Ovary (tissue), 9 donors: ENCODE measurements around the gene KRT39. TPM values are rescaled to one million over a fixed set of nuclear protein-coding genes. Genes with fewer than 3 reads are reported as not detected.
A peak's percentile ranks its signal among the peaks of the same experiment; 100 is the strongest.

Experiments
- DNase-seq, 5 donors: peaks; one replicate each; pipeline ENCODE4 v3.0.0-alpha.2; 2019 to 2020
- H3K27ac ChIP-seq, 2 donors: fragments of 200-600 bp; one replicate each; pipeline versions ENCODE4 v1.5.1 to v1.8.0; 2019 to 2022
- H3K27me3 ChIP-seq: fragments of 200-600 bp; one replicate; pipeline ENCODE4 v1.8.0; 2022
- H3K36me3 ChIP-seq: fragments of 200-600 bp; sonication (generic); one replicate; pipeline ENCODE4 v1.5.1; 2019
- H3K4me1 ChIP-seq: one replicate; pipeline ENCODE4 v1.8.1; 2013; ENCODE audit warnings: mild to moderate bottlenecking, moderate library complexity; ENCODE audit not compliant: insufficient read depth
- H3K4me3 ChIP-seq: fragments of 200-600 bp; sonication (generic); one replicate; pipeline ENCODE4 v1.5.1; 2017
- H3K9me3 ChIP-seq, 2 donors: fragments of 200-600 bp in 1 of 2; sonication (generic) in 1 of 2; one replicate each; pipeline versions ENCODE4 v1.5.1 to v1.8.1; 2013 to 2019; ENCODE audit warnings: mild to moderate bottlenecking in 1 of 2, moderate library complexity in 1 of 2
- CTCF ChIP-seq, 3 donors: fragments of 450-650 bp in 2 of 3; fragments of 200-600 bp in 1 of 3; IDR thresholded peaks; one replicate each; pipeline versions ENCODE4 v1.5.1 to v1.8.0; 2016 to 2022; ENCODE audit warnings: antibody characterized with exemption in 3 of 3, mild to moderate bottlenecking in 1 of 3
- EP300 ChIP-seq: sonication (generic); formaldehyde crosslinking; IDR thresholded peaks from one replicate; pipeline ENCODE4 v1.6.1; 2017; ENCODE audit warnings: antibody characterized with exemption
- POLR2A ChIP-seq: fragments of 450-650 bp; IDR thresholded peaks from one replicate; pipeline ENCODE4 v1.6.1; 2017; ENCODE audit warnings: antibody characterized with exemption, mild to moderate bottlenecking, moderate library complexity
- WGBS, 3 donors: extraction: QIAGEN DNeasy Blood & Tissue Kit in 1 of 3; methylation state at CpG; one replicate each; pipeline versions ENCODE4 v1.1.5 to v1.1.7; 2013 to 2017; 5-methylcytosine and 5-hydroxymethylcytosine counted together
- intact Hi-C, 4 donors: fragments of 100-400 bp; cut with DNase I; formaldehyde crosslinking; loops; one replicate each; pipeline versions ENCODE4 v1.11.0 to v1.15.1; 2022 to 2023
- polyA plus RNA-seq, 2 donors: library from polyadenylated mRNA; stranded (reverse); fragments of 200-250 nt in 1 of 2; fragments of 350-450 nt in 1 of 2; fragmentation: Illumina TruSeq in 1 of 2; extraction: RNeasy Lipid Tissue Mini Kit (QIAGEN cat#74804) in 1 of 2; gene quantifications; one replicate each; pipeline ENCODE4 v1.2.3, GENCODE V29; 2013 to 2014
- small RNA-seq: library from RNA; depleted of rRNA; stranded (forward); fragments of <200 nt; gene quantifications from one replicate; pipeline ENCODE3, GENCODE V24; 2016
- total RNA-seq, 7 donors: library from RNA; depleted of rRNA in 2 of 7; stranded (reverse); fragments of >200 nt in 2 of 7; fragmentation: NEBNext Ultra II Directional in 3 of 7; extraction: Animal tissue kit (Norgen Biotek cat#: 25700) in 3 of 7; gene quantifications; one replicate each; pipeline versions ENCODE4 v1.1.0 to v1.2.4, GENCODE V29; 2016 to 2023
- donor health status: DM: no; HTN: no; CAD: no; lungs with moderate emphysema.
- donor health status: DM: no; HTN: no; CAD: no.
- donor health status: Bipolar disorder and iron deficiency.
- donor health status: DM: yes; HTN: yes; CAD: no.
- donor health status: DM: no; HTN: no; CAD: no.
- donor health status: DM: yes; HTN: yes; CAD: no.

Gene KRT39
- total and polyA plus RNA-seq, 9 donors: 0.69 TPM; not detected in 8

DNA sequence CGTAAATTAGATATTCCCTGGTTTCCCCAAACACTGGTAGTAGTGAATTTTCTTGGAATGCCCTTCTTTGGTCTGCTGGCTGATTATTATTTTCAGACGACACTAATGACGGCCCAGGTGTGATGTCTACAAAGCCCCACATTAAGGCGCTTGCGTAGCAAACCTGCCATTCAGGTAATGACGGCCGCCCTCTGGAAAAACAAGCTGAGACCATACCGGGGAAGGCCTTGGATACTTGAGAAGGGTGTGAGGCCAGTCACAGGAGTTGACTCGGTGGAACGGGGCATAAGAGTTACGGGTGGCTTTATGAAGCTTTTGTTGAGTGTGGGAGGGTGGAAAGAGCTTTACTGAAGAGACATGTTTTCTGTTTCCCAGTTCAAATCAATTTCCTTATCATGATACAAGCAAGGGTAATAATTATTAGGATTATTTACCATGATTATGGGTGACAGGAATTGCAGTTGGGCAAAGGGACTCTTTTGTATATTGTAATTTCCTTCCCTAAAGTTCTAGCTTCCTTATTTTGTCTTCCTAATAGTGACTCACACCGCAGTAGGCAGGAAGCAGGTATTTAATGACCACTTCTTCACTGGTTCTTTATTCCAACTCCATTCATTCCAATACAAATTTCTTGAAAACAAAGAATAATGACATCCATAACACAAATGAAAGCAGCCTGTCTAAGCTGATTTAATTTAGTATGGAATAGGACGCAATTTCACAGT lies 54.1 kb downstream of the KRT39 start:
- Histone ChIP-seq H3K27ac (no peak overlapping the region), H3K9me3 (no peaks in the 10 kb centered on the region), H3K36me3 (no peaks in the 10 kb centered on the region), H3K27me3 (no peaks in the 10 kb centered on the region), H3K4me3 (no peak overlapping the region), H3K4me1 (no peaks in the 10 kb centered on the region)
- 93 to 95% (median 95%) methylated on average over 13 of the region's 13 CpGs for WGBS, 3 donors
- intact Hi-C loops: loop anchor here in 2 of 4 donors (5.0 to 10.0 kb wide), 2 partner anchors 632 to 640 kb away; no protein-coding TSS in a partner anchor
- no peak for DNase-seq
- no peak for TF ChIP-seq POLR2A
- TF ChIP-seq EP300: no peak
- no peak for TF ChIP-seq CTCF (IDR thresholded peaks at IDR 0.05)

GRCh38 chr17:40910441-40910841 lies 56.3 kb downstream of the KRT39 start:
- Histone ChIP-seq H3K27ac (no peak overlapping the region), H3K27me3 (no peaks in the 10 kb centered on the region), H3K9me3 (no peaks in the 10 kb centered on the region), H3K36me3 (no peaks in the 10 kb centered on the region), H3K4me3 (no peak overlapping the region), H3K4me1 (no peaks in the 10 kb centered on the region)
- DNase-seq: no peak
- 55 to 63% (median 58%) methylated on average over 3 of the region's 3 CpGs for WGBS, 3 donors
- no peak for TF ChIP-seq CTCF (IDR thresholded peaks at IDR 0.05)
- TF ChIP-seq POLR2A: no peak
- no peak for TF ChIP-seq EP300
- intact Hi-C loops: loop anchor here in 2 of 4 donors (5.0 to 10.0 kb wide), 2 partner anchors 634 to 642 kb away; no protein-coding TSS in a partner anchor

GRCh38 chr17:40909755-40910154 lies 57.0 kb downstream of the KRT39 start:
- H3K27ac ChIP-seq: no peak overlapping the region
- H3K9me3 ChIP-seq: no peaks in the 10 kb centered on the region
- WGBS, 3 donors: 22 to 31% (median 26%) methylated on average over 4 of the region's 4 CpGs
- no peaks in the 10 kb centered on the region for H3K36me3 ChIP-seq
- no peak overlapping the region for H3K4me3 ChIP-seq
- intact Hi-C loops: loop anchor here (5.0 to 10.0 kb wide), 8 partner anchors 485 to 753 kb away; partner anchors contain the start of gene KRT31 (in 1 of the 4)
- no peak for TF ChIP-seq EP300
- no peak for TF ChIP-seq CTCF (IDR thresholded peaks at IDR 0.05)
- TF ChIP-seq POLR2A: no peak
- DNase-seq: no peak
- no peaks in the 10 kb centered on the region for H3K4me1 ChIP-seq
- no peaks in the 10 kb centered on the region for H3K27me3 ChIP-seq

DNA sequence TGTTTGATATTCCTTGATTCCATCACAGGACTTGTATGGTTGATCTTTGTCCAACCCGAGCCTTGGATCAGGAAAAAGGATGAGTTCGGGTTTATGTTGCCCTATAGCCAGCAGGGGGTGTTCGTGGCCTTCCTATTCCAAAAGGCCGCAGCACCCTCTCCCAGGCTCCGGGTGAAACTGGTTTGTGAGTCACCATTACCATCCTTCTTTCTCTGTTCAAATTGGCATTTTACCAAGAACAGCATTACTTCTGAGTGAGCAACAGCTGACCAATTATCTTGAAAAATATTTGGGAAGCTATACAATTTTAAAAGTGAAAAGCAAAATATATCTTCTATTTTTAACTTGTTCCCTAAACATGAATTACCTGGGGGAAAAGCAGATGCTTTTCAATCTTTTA lies 57.4 kb downstream of the KRT39 start:
- Histone ChIP-seq H3K36me3 (no peaks in the 10 kb centered on the region), H3K4me1 (no peaks in the 10 kb centered on the region), H3K27me3 (no peaks in the 10 kb centered on the region), H3K4me3 (no peak overlapping the region), H3K27ac (no peak overlapping the region), H3K9me3 (no peaks in the 10 kb centered on the region)
- WGBS, 3 donors: 0 to 1% (median 1%) methylated on average over 5 of the region's 5 CpGs
- peak; percentile 64 to 84 (median 80) for DNase-seq
- TF ChIP-seq EP300: no peak
- no peak for TF ChIP-seq POLR2A
- TF ChIP-seq CTCF (IDR thresholded peaks at IDR 0.05): peak; percentile 48 to 80 (median 69)
- intact Hi-C loops: loop anchor here (5.0 to 10.0 kb wide), 6 partner anchors 485 to 753 kb away; partner anchors contain the start of gene KRT31 (in 1 of the 4)

Small RNA genes within 50 kb of the gene (small RNA-seq; reads per million reads assigned to genes)
- not detected for gene KRTAP3-4P

Other genes with a start within 250 kb of the KRT39 start
Only the 30 nearest of the 33 such genes appear.
- gene KRT26, start 194.7 kb downstream of the KRT39 start, total RNA-seq: not detected
- not detected for gene KRT26, start 194.7 kb downstream of the KRT39 start, polyA plus RNA-seq
- not detected for gene KRT27, start 184.4 kb downstream of the KRT39 start, total RNA-seq
- gene KRT27, start 184.4 kb downstream of the KRT39 start, polyA plus RNA-seq: not detected
- gene KRT28, start 167.0 kb downstream of the KRT39 start, total RNA-seq: not detected
- gene KRT28, start 167.0 kb downstream of the KRT39 start, polyA plus RNA-seq: not detected
- gene KRT10, start 144.3 kb downstream of the KRT39 start, total RNA-seq: 10 to 100 TPM; 10.4 to 57.3 (median 39.4) TPM
- gene KRT10, start 144.3 kb downstream of the KRT39 start, polyA plus RNA-seq: 10 to 100 TPM; 16.2 to 35.2 TPM
- gene KRT12, start 99.7 kb downstream of the KRT39 start, total RNA-seq: not detected
- not detected for gene KRT12, start 99.7 kb downstream of the KRT39 start, polyA plus RNA-seq
- gene KRT20, start 81.7 kb downstream of the KRT39 start, total RNA-seq: 1 to 10 TPM in 1 of 7 donors, under 1 TPM in 2, not detected in 4; 0.27 to 4.2 (median 0.77) TPM
- gene KRT20, start 81.7 kb downstream of the KRT39 start, polyA plus RNA-seq: under 1 TPM in 1 of 2 donors, not detected in 1; 0.05 TPM
- gene KRT23, start 29.3 kb downstream of the KRT39 start, total RNA-seq: 1 to 10 TPM in 3 of 7 donors, under 1 TPM in 2, not detected in 2; 0.22 to 5.0 (median 1.3) TPM
- gene KRT23, start 29.3 kb downstream of the KRT39 start, polyA plus RNA-seq: under 1 TPM; 0.05 to 0.53 TPM
- gene KRT40, start 17.4 kb upstream of the KRT39 start, total RNA-seq: not detected
- gene KRT40, start 17.4 kb upstream of the KRT39 start, polyA plus RNA-seq: not detected
- gene KRTAP3-3, start 27.2 kb upstream of the KRT39 start, total RNA-seq: not detected
- not detected for gene KRTAP3-3, start 27.2 kb upstream of the KRT39 start, polyA plus RNA-seq
- gene KRTAP3-2, start 33.0 kb upstream of the KRT39 start, total RNA-seq: not detected
- not detected for gene KRTAP3-2, start 33.0 kb upstream of the KRT39 start, polyA plus RNA-seq
- gene KRTAP3-1, start 42.2 kb upstream of the KRT39 start, total RNA-seq: not detected
- gene KRTAP3-1, start 42.2 kb upstream of the KRT39 start, polyA plus RNA-seq: not detected
- not detected for gene KRTAP1-5, start 60.3 kb upstream of the KRT39 start, total RNA-seq
- gene KRTAP1-5, start 60.3 kb upstream of the KRT39 start, polyA plus RNA-seq: under 1 TPM in 1 of 2 donors, not detected in 1; 0.06 TPM
- not detected for gene KRTAP1-4, start 63.2 kb upstream of the KRT39 start, total RNA-seq
- gene KRTAP1-4, start 63.2 kb upstream of the KRT39 start, polyA plus RNA-seq: not detected
- not detected for gene KRTAP1-3, start 67.9 kb upstream of the KRT39 start, total RNA-seq
- not detected for gene KRTAP1-3, start 67.9 kb upstream of the KRT39 start, polyA plus RNA-seq
- not detected for gene KRTAP1-1, start 74.5 kb upstream of the KRT39 start, total RNA-seq
- not detected for gene KRTAP1-1, start 74.5 kb upstream of the KRT39 start, polyA plus RNA-seq
- gene KRTAP2-1, start 80.4 kb upstream of the KRT39 start, total RNA-seq: not detected
- gene KRTAP2-1, start 80.4 kb upstream of the KRT39 start, polyA plus RNA-seq: not detected
- gene KRTAP2-2, start 88.3 kb upstream of the KRT39 start, total RNA-seq: not detected
- gene KRTAP2-2, start 88.3 kb upstream of the KRT39 start, polyA plus RNA-seq: not detected
- gene KRTAP2-3, start 93.2 kb upstream of the KRT39 start, total RNA-seq: not detected
- gene KRTAP2-3, start 93.2 kb upstream of the KRT39 start, polyA plus RNA-seq: not detected
- not detected for gene KRTAP2-4, start 98.9 kb upstream of the KRT39 start, total RNA-seq
- not detected for gene KRTAP2-4, start 98.9 kb upstream of the KRT39 start, polyA plus RNA-seq
- gene KRTAP4-7, start 117.2 kb upstream of the KRT39 start, total RNA-seq: not detected
- gene KRTAP4-7, start 117.2 kb upstream of the KRT39 start, polyA plus RNA-seq: not detected
- not detected for gene KRTAP4-8, start 131.2 kb upstream of the KRT39 start, total RNA-seq
- not detected for gene KRTAP4-8, start 131.2 kb upstream of the KRT39 start, polyA plus RNA-seq
- not detected for gene KRTAP4-16, start 135.3 kb upstream of the KRT39 start, total RNA-seq
- gene KRTAP4-16, start 135.3 kb upstream of the KRT39 start, polyA plus RNA-seq: not detected
- not detected for gene KRTAP4-9, start 138.4 kb upstream of the KRT39 start, total RNA-seq
- not detected for gene KRTAP4-9, start 138.4 kb upstream of the KRT39 start, polyA plus RNA-seq
- not detected for gene KRTAP4-11, start 151.4 kb upstream of the KRT39 start, total RNA-seq
- gene KRTAP4-11, start 151.4 kb upstream of the KRT39 start, polyA plus RNA-seq: not detected
- not detected for gene KRTAP4-12, start 157.2 kb upstream of the KRT39 start, total RNA-seq
- not detected for gene KRTAP4-12, start 157.2 kb upstream of the KRT39 start, polyA plus RNA-seq
- not detected for gene KRTAP4-6, start 173.6 kb upstream of the KRT39 start, total RNA-seq
- not detected for gene KRTAP4-6, start 173.6 kb upstream of the KRT39 start, polyA plus RNA-seq
- not detected for gene KRTAP4-5, start 182.9 kb upstream of the KRT39 start, total RNA-seq
- not detected for gene KRTAP4-5, start 182.9 kb upstream of the KRT39 start, polyA plus RNA-seq
- gene KRTAP4-4, start 193.8 kb upstream of the KRT39 start, total RNA-seq: not detected
- gene KRTAP4-4, start 193.8 kb upstream of the KRT39 start, polyA plus RNA-seq: not detected
- gene KRTAP4-3, start 201.3 kb upstream of the KRT39 start, total RNA-seq: not detected
- gene KRTAP4-3, start 201.3 kb upstream of the KRT39 start, polyA plus RNA-seq: not detected
- not detected for gene KRTAP4-2, start 211.3 kb upstream of the KRT39 start, total RNA-seq
- not detected for gene KRTAP4-2, start 211.3 kb upstream of the KRT39 start, polyA plus RNA-seq